ENCODE measurements around the gene GOLGA6A.
"Not testable (repeated sequence)": the region's sequence is repeated elsewhere in the genome, so short reads cannot be mapped to it uniquely, and the experiment has no call there.

DNA sequence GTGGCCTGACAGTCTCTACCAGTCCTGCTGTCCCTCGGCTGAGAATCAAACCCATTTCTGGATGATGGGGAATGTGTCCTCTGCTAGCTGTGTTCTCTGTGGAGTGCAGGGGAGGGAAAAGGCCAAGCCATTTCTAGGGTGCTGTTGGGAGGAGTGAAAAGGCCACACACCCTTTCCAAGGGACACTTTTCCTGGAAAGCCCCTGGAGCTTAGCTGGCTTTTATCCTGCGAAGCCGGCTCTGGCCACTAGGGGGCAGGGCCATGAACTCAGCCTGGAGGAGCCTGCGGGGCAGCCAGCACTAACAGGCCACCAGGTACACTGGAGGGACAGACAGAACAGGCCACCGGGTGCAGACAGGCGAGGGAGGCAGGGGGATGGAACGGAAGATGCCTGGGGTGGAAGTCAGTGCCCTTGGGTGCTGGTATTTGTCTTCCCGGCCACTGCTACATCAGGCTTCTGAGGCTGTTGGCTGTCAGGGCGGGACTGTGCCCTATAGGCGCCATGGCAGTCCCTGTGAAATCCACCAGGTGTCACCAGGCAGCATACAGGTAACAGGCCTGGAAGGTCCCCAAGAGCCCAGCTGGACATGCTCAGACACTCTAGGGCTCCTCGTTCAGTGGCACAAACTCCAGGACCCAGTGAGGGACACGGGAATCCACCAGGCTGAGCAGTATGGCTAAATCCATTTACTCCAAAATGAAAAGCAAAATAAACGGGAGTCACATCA is 16.5 kb downstream of the GOLGA6A start:
- TF ChIP-seq, protein P1, sequence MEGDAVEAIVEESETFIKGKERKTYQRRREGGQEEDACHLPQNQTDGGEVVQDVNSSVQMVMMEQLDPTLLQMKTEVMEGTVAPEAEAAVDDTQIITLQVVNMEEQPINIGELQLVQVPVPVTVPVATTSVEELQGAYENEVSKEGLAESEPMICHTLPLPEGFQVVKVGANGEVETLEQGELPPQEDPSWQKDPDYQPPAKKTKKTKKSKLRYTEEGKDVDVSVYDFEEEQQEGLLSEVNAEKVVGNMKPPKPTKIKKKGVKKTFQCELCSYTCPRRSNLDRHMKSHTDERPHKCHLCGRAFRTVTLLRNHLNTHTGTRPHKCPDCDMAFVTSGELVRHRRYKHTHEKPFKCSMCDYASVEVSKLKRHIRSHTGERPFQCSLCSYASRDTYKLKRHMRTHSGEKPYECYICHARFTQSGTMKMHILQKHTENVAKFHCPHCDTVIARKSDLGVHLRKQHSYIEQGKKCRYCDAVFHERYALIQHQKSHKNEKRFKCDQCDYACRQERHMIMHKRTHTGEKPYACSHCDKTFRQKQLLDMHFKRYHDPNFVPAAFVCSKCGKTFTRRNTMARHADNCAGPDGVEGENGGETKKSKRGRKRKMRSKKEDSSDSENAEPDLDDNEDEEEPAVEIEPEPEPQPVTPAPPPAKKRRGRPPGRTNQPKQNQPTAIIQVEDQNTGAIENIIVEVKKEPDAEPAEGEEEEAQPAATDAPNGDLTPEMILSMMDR (IDR thresholded peaks at IDR 0.05; ENCODE audit: low read depth, low read length) = peak; percentile 23
- TF ChIP-seq, protein P2, sequence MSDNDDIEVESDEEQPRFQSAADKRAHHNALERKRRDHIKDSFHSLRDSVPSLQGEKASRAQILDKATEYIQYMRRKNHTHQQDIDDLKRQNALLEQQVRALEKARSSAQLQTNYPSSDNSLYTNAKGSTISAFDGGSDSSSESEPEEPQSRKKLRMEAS (IDR thresholded peaks at IDR 0.05; ENCODE audit: low read depth, low read length) = not testable (repeated sequence)
- TF ChIP-seq POLR2A (IDR thresholded peaks at IDR 0.05; ENCODE audit: extremely low read depth, insufficient read length); MYC (IDR thresholded peaks at IDR 0.05; ENCODE audit: low read depth, low read length): not testable (repeated sequence)
